Hematopoietic multipotent progenitor cell treated with erythropoietin and hydrocortisone succinate and interleukin-3 and kit ligand, for 6 days (in vitro differentiated cells): ENCODE data around the gene ADCY10.
"Not testable (repeated sequence)": the region's sequence is repeated elsewhere in the genome, so short reads cannot be mapped to it uniquely, and the experiment has no call there.

ENCODE experiments used
- DNase-seq: peaks from one replicate; pipeline ENCODE4 v3.0.0-alpha.2; 2015

ADCY10 gene

GRCh38 chr1:167880580-167881021, 33.3 kb downstream of the ADCY10 start:
- DNase-seq = peak; percentile 44

GRCh38 chr1:167879508-167879907, 34.4 kb downstream of the ADCY10 start:
- peak; percentile 47 for DNase-seq

GRCh38 chr1:167878372-167879160, 35.4 kb downstream of the ADCY10 start:
- DNase-seq = peak; percentile 40

- no peak for DNase-seq
These were observed 37.2 kb downstream of the ADCY10 start for GRCh38 chr1:167876597-167877175.

GRCh38 chr1:167871331-167871730, 42.6 kb downstream of the ADCY10 start:
- DNase-seq = no peak

GRCh38 chr1:167869157-167870001, 44.6 kb downstream of the ADCY10 start:
- peak; percentile 52 for DNase-seq

- peak; percentile 90 for DNase-seq
These were observed 47.1 kb downstream of the ADCY10 start for GRCh38 chr1:167866739-167867414.

GRCh38 chr1:167866326-167866725, 47.6 kb downstream of the ADCY10 start:
- peak; percentile 50 for DNase-seq

GRCh38 chr1:167865804-167866308, 48.1 kb downstream of the ADCY10 start:
- DNase-seq = peak; percentile 18

GRCh38 chr1:167865193-167865592, 48.7 kb downstream of the ADCY10 start:
- not testable (repeated sequence) for DNase-seq

GRCh38 chr1:167864392-167865032, 49.4 kb downstream of the ADCY10 start:
- peak; percentile 59 for DNase-seq

- no peak for DNase-seq
These were observed 50.0 kb downstream of the ADCY10 start for GRCh38 chr1:167863921-167864279.

- not testable (repeated sequence) for DNase-seq
These were observed 50.6 kb downstream of the ADCY10 start for GRCh38 chr1:167863191-167863920.

GRCh38 chr1:167862432-167863076, 51.4 kb downstream of the ADCY10 start:
- DNase-seq = no peak

- peak; percentile 5 for DNase-seq
These were observed 52.1 kb downstream of the ADCY10 start for GRCh38 chr1:167861664-167862381.

- peak; percentile 22 for DNase-seq
These were observed 53.6 kb downstream of the ADCY10 start for GRCh38 chr1:167860231-167860923.

- DNase-seq = no peak
These were observed 57.1 kb downstream of the ADCY10 start for GRCh38 chr1:167856711-167857418.

- DNase-seq = no peak
These were observed 59.8 kb downstream of the ADCY10 start for GRCh38 chr1:167854184-167854583.

GRCh38 chr1:167849666-167850065, 64.3 kb downstream of the ADCY10 start:
- no peak for DNase-seq
